ENCODE data around the gene HOOK1. TPM values are rescaled to one million over a fixed set of nuclear protein-coding genes. Genes with fewer than 3 reads are reported as not detected.

Gene HOOK1
- polyA plus RNA-seq, 1 donor (not counting 4 experiments of a cell fraction or from before 2014, with no cell fraction given): 12.7 TPM

DNA sequence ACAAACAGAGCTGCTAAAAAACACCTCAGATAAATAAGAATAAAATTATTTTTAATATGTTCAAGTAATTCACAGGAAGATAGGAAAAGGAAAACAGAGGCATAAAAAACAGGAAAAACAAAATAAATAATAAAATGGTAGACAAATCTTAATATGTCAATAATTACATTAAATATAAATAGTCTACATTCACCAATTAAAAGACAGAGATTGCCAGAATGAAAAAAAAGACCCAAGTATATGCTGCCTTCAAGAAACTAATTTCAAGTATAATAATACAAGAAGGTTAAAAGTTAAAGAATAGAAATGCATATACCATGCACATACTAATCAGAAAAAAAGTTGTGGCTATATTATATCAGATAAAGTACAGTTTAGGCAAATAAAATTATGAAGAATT, 109.9 kb downstream of the HOOK1 start:
- Histone ChIP-seq H3K36me3 (ENCODE audit: control insufficient read depth in 2 of 2, extremely low read depth in 1 of 2, insufficient read depth in 2 of 2, low read length in 2 of 2) (no peaks in the 10 kb centered on the region), H3K9me3 (ENCODE audit: control insufficient read depth, low read depth, low read length) (no peaks in the 10 kb centered on the region), H3K4me1 (ENCODE audit: control insufficient read depth, extremely low read depth, insufficient read depth, low read length) (peaks cover 4% of the 10 kb centered on the region), H3K27me3 (ENCODE audit: control insufficient read depth, extremely low read depth, insufficient read depth, low read length) (peaks cover 9% of the 10 kb centered on the region), H3K27ac (ENCODE audit: control insufficient read depth, insufficient read depth, low read length) (no peak overlapping the region), H2AFZ (ENCODE audit: control insufficient read depth, low read length) (no peak overlapping the region), H3K4me2 (ENCODE audit: control insufficient read depth, extremely low read depth, insufficient read depth, low read depth, low read length) (no peak overlapping the region), H3K79me2 (ENCODE audit: control insufficient read depth, insufficient read depth, low read length) (no peaks in the 10 kb centered on the region), H3K9me1 (ENCODE audit: control insufficient read depth, extremely low read depth, insufficient read depth, low read length) (no peaks in the 10 kb centered on the region), H3K9ac (ENCODE audit: control insufficient read depth, extremely low read depth, insufficient read depth, low read length) (no peak overlapping the region), H4K20me1 (ENCODE audit: control insufficient read depth, extremely low read depth, insufficient read depth, low read length) (no peaks in the 10 kb centered on the region), H3K4me3 (ENCODE audit: control insufficient read depth in 2 of 3, extremely low read depth in 1 of 3, insufficient read depth in 2 of 3, low read depth in 1 of 3, low read length in 3 of 3) (no peak overlapping the region)
- DNase-seq (ENCODE audit: low read depth, low spot score) (no peak), FAIRE-seq (no peak)
- dilution Hi-C loops (cut with MboI; ENCODE audit: extremely low pct_ligation_motif_present, low sequenced_read_pairs): no loop called here
- TF ChIP-seq, protein P1, sequence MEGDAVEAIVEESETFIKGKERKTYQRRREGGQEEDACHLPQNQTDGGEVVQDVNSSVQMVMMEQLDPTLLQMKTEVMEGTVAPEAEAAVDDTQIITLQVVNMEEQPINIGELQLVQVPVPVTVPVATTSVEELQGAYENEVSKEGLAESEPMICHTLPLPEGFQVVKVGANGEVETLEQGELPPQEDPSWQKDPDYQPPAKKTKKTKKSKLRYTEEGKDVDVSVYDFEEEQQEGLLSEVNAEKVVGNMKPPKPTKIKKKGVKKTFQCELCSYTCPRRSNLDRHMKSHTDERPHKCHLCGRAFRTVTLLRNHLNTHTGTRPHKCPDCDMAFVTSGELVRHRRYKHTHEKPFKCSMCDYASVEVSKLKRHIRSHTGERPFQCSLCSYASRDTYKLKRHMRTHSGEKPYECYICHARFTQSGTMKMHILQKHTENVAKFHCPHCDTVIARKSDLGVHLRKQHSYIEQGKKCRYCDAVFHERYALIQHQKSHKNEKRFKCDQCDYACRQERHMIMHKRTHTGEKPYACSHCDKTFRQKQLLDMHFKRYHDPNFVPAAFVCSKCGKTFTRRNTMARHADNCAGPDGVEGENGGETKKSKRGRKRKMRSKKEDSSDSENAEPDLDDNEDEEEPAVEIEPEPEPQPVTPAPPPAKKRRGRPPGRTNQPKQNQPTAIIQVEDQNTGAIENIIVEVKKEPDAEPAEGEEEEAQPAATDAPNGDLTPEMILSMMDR (optimal IDR thresholded peaks at IDR 0.05 in 1 of 3, IDR thresholded peaks at IDR 0.05 in 1 of 3, conservative IDR thresholded peaks at IDR 0.05 in 1 of 3; ENCODE audit: extremely low read depth in 1 of 3, insufficient read depth in 2 of 3, low read length in 3 of 3): no peak
- TF ChIP-seq EZH2 (IDR thresholded peaks at IDR 0.05; ENCODE audit: low read length): no peak

Other genes with a start within 250 kb of the HOOK1 start
- 5.7 to 6.7 TPM (median 6.7 TPM) in 3 replicates for gene CYP2J2, start 111.8 kb downstream of the HOOK1 start, polyA plus RNA-seq

Measured in keratinocyte (primary cell).